HepG2 (cell line): ENCODE measurements around the gene NOP14. TPM values are rescaled to one million over a fixed set of nuclear protein-coding genes. Genes with fewer than 3 reads are reported as not detected.

Source experiments
- ATAC-seq: fragments of 200-7000 bp; cut with Tn5 transposase; 3 replicates; pipeline ENCODE4 v1.9.1; 2020; ENCODE audit warnings: mild to moderate bottlenecking, moderate library complexity
- BruUV-seq: library from RNA; stranded (reverse); fragments of 400-500 nt; replicated peaks from 2 replicates; lab custom pipeline; 2021; lab: Mats Ljungman, UMichigan
- CTCF ChIA-PET: fragments of 300-600 bp; formaldehyde crosslinking; extraction: SDS; loops from one replicate; lab custom pipeline; 2021; ENCODE audit warnings: low total read pairs, inconsistent platforms, low intra/inter-chr PET ratio; lab: Yijun Ruan, JAX
- POLR2A ChIA-PET: fragments of 350-600 bp; sonication (Branson Sonifier 250); formaldehyde crosslinking; loops from one replicate; lab custom pipeline; 2020; ENCODE audit warnings: antibody characterized with exemption, inconsistent platforms; lab: Yijun Ruan, JAX
- DNase-seq: peaks from one replicate; pipeline ENCODE4 v3.0.0-alpha.2; 2015; ENCODE audit warnings: low spot score
- FAIRE-seq: peaks from 3 replicates; lab custom pipeline; 2011; peaks lifted over from hg19 to GRCh38; lab: Jason Lieb, UNC
- H2AFZ ChIP-seq: one replicate; pipeline ENCODE4 v1.6.1; 2011; ENCODE audit warnings: low read length, inconsistent platforms
- H3K27ac ChIP-seq: fragments of 300-600 bp; 3 replicates; pipeline ENCODE4 v1.8.0; 2011; ENCODE audit warnings: mixed run types, mild to moderate bottlenecking, mixed read lengths, low read length, inconsistent platforms; ENCODE audit not compliant: insufficient read depth; ENCODE audit errors: extremely low read length
- H3K27me3 ChIP-seq, 2 experiments: fragments of 200-600 bp in 1 of 2; 2 replicates in 1 of 2; 3 replicates in 1 of 2; pipeline versions ENCODE4 v1.6.0 to v1.8.0; 2011; ENCODE audit warnings: low read length in 2 of 2, mild to moderate bottlenecking in 2 of 2, moderate library complexity in 2 of 2, inconsistent platforms in 1 of 2; ENCODE audit not compliant: insufficient read depth in 2 of 2, control insufficient read depth in 1 of 2
- H3K36me3 ChIP-seq, 2 experiments: fragments of 200-600 bp in 1 of 2; replicated peaks in 1 of 2; 2 replicates in 1 of 2; 3 replicates in 1 of 2; pipeline versions ENCODE4 v1.5.1 to v1.8.0; 2011; ENCODE audit warnings: low read length in 2 of 2, inconsistent platforms in 1 of 2; ENCODE audit not compliant: insufficient read depth in 2 of 2, control insufficient read depth in 1 of 2
- H3K4me1 ChIP-seq: 2 replicates; pipeline ENCODE4 v1.5.1; 2012; ENCODE audit warnings: low read length, inconsistent platforms; ENCODE audit not compliant: insufficient read depth
- H3K4me2 ChIP-seq: 2 replicates; pipeline ENCODE4 v1.6.0; 2011; ENCODE audit warnings: low read depth, low read length, inconsistent platforms
- H3K4me3 ChIP-seq, 3 experiments: fragments of 200-600 bp in 1 of 3; sonication (generic), shearing (Covaris generic) in 1 of 3; replicated peaks in 1 of 3; 2 replicates each; pipeline ENCODE4 v1.5.1; 2011 to 2016; ENCODE audit warnings: low read length in 3 of 3, inconsistent platforms in 2 of 3, low read depth in 2 of 3, mild to moderate bottlenecking in 2 of 3, control low read depth in 1 of 3, mixed read lengths in 1 of 3; ENCODE audit not compliant: insufficient read depth in 1 of 3
- H3K79me2 ChIP-seq: one replicate; pipeline ENCODE4 v1.6.1; 2011; ENCODE audit warnings: low read length, inconsistent platforms; ENCODE audit not compliant: insufficient read depth
- H3K9ac ChIP-seq: 2 replicates; pipeline ENCODE4 v1.6.0; 2011; ENCODE audit warnings: mild to moderate bottlenecking, low read depth, low read length, inconsistent platforms; ENCODE audit not compliant: insufficient read depth
- H3K9me3 ChIP-seq: 2 replicates; pipeline ENCODE4 v1.5.1; 2012; ENCODE audit warnings: mild to moderate bottlenecking, low read length
- H4K20me1 ChIP-seq: 2 replicates; pipeline ENCODE4 v1.6.0; 2011; ENCODE audit warnings: inconsistent platforms, mild to moderate bottlenecking, low read length, moderate library complexity; ENCODE audit not compliant: insufficient read depth
- CENPBD1 ChIP-seq: sonication (generic); formaldehyde crosslinking; IDR thresholded peaks from 2 replicates; pipeline ENCODE4 v1.8.0; 2022; ENCODE audit warnings: missing genetic modification reagents, low read depth, mild to moderate bottlenecking, borderline replicate concordance
- HIC2 ChIP-seq: sonication (generic); formaldehyde crosslinking; IDR thresholded peaks from 2 replicates; pipeline ENCODE4 v1.9.0; 2022; ENCODE audit warnings: low read depth, missing genetic modification reagents
- KLF12 ChIP-seq: sonication (generic); formaldehyde crosslinking; IDR thresholded peaks from 2 replicates; pipeline ENCODE4 v1.4.0; 2020; ENCODE audit warnings: missing genetic modification reagents, borderline replicate concordance
- MAX ChIP-seq: IDR thresholded peaks from 2 replicates; pipeline ENCODE4 v1.6.1; 2012; ENCODE audit warnings: inconsistent platforms
- PLRG1 ChIP-seq: fragments of 450-650 bp; conservative IDR thresholded peaks from 2 replicates; pipeline ENCODE4 v1.6.1; 2016
- PRPF4 ChIP-seq: fragments of 200-400 bp; formaldehyde crosslinking; IDR thresholded peaks from 2 replicates; pipeline ENCODE4 v1.6.1; 2016; ENCODE audit warnings: low read length, low read depth; ENCODE audit not compliant: poor library complexity, severe bottlenecking
- RBFOX2 ChIP-seq: fragments of 200-400 bp; formaldehyde crosslinking; IDR thresholded peaks from 2 replicates; pipeline ENCODE4 v1.6.1; 2017; ENCODE audit warnings: low read depth, mild to moderate bottlenecking, low read length
- RNF2 ChIP-seq: fragments of 450-650 bp; conservative IDR thresholded peaks from 2 replicates; pipeline ENCODE4 v1.6.1; 2016; ENCODE audit warnings: low read depth
- SNAI1 ChIP-seq: sonication (generic); formaldehyde crosslinking; IDR thresholded peaks from 2 replicates; pipeline ENCODE4 v1.5.0; 2020; ENCODE audit warnings: mild to moderate bottlenecking, missing genetic modification reagents, borderline replicate concordance
- ZNF121 ChIP-seq: sonication (generic); formaldehyde crosslinking; IDR thresholded peaks from 2 replicates; pipeline ENCODE4 v1.5.0; 2020; ENCODE audit warnings: mild to moderate bottlenecking, missing genetic modification reagents
- ZNF770 ChIP-seq: sonication (generic); formaldehyde crosslinking; IDR thresholded peaks from 2 replicates; pipeline ENCODE4 v1.5.0; 2020; ENCODE audit warnings: mild to moderate bottlenecking, missing genetic modification reagents
- WGBS: methylation state at CpG from one replicate; pipeline ENCODE4 v1.1.6; 2017; ENCODE audit warnings: low lambda C conversion rate; 5-methylcytosine and 5-hydroxymethylcytosine counted together
- in situ Hi-C: cut with HindIII; loops from 2 replicates; pipeline ENCODE4 v1.10.0; 2017; ENCODE audit warnings: low pct_unique_long_range_greater_than_20kb; ENCODE audit not compliant: extremely low pct_ligation_motif_present
- intact Hi-C: fragments of 100-400 bp; cut with micrococcal nuclease; formaldehyde crosslinking; loops from one replicate; pipeline ENCODE4 v1.10.0; 2022; ENCODE audit not compliant: unreplicated experiment
- polyA plus RNA-seq, 8 experiments: library from polyadenylated mRNA; depleted of rRNA in 3 of 8; stranded (reverse) in 7 of 8; unstranded in 1 of 8; fragments of >200 nt; fragmentation: Illumina TruSeq in 4 of 8; extraction: Trizol in 4 of 8; gene quantifications; 2 replicates each; pipeline versions ENCODE4 v1.2.1 to v1.2.3, GENCODE V29; 2011 to 2016; ENCODE audit warnings: low read depth in 4 of 8, missing spikeins in 1 of 8, mixed read lengths in 1 of 8; ENCODE audit not compliant: insufficient read depth in 1 of 8
- total RNA-seq, 5 experiments: library from RNA; depleted of rRNA; stranded (reverse); fragments of >200 nt; fragmentation: Illumina TruSeq; extraction: Trizol; gene quantifications; 2 replicates each; pipeline ENCODE4 v1.2.3, GENCODE V29; 2016; ENCODE audit warnings: low read depth in 1 of 5

Gene NOP14
- total and polyA plus RNA-seq, 2 of the 13 experiments (the other 11 are each of a cell fraction or from before 2014, with no cell fraction given) = 6.9 to 47.9 TPM

- no TSS peak for BruUV-seq
- H2AFZ ChIP-seq = no peak overlapping the region
- no peak overlapping the region for H3K9ac ChIP-seq
- no peak for DNase-seq
- H3K4me3 ChIP-seq = no peak overlapping the region
- H4K20me1 ChIP-seq = no peaks in the 10 kb centered on the region
- POLR2A ChIA-PET = no interaction called here
- intact Hi-C loops (no loop called here), in situ Hi-C loops (no loop called here)
- 100% methylated on average over 2 of the region's 2 CpGs for WGBS
- H3K27me3 ChIP-seq = no peaks in the 10 kb centered on the region
- H3K79me2 ChIP-seq = no peaks in the 10 kb centered on the region
- peaks cover 42 to 85% of the 10 kb centered on the region in 2 experiments for H3K36me3 ChIP-seq
- no peak overlapping the region for H3K4me2 ChIP-seq
- H3K27ac ChIP-seq = no peak overlapping the region
- TF ChIP-seq ZNF770 (no peak), MAX (no peak)
- CTCF ChIA-PET = no interaction called here
- peaks cover 1% of the 10 kb centered on the region for H3K4me1 ChIP-seq
- no peak for FAIRE-seq
- ATAC-seq = no peak
- H3K9me3 ChIP-seq = no peaks in the 10 kb centered on the region
Measured at GRCh38 chr4:2902126-2902525, 61.1 kb downstream of the NOP14 start.

GRCh38 chr4:2901186-2901585 is 62.0 kb downstream of the NOP14 start:
- intact Hi-C loops = no loop called here
- Histone ChIP-seq H4K20me1 (no peaks in the 10 kb centered on the region), H3K9me3 (no peaks in the 10 kb centered on the region), H3K4me3 (no peak overlapping the region), H3K4me2 (no peak overlapping the region), H3K27ac (no peak overlapping the region), H3K9ac (no peak overlapping the region), H2AFZ (no peak overlapping the region), H3K79me2 (no peaks in the 10 kb centered on the region), H3K27me3 (no peaks in the 10 kb centered on the region), H3K4me1 (no peaks in the 10 kb centered on the region), H3K36me3 (peaks cover 42 to 91% of the 10 kb centered on the region in 2 experiments)
- WGBS = 93% methylated on average over 3 of the region's 3 CpGs
- in situ Hi-C loops = no loop called here
- FAIRE-seq (no peak), DNase-seq (no peak), ATAC-seq (no peak)
- ChIA-PET CTCF (no interaction called here), POLR2A (no interaction called here)
- BruUV-seq = no TSS peak
- no peak for TF ChIP-seq RNF2
- no peak for TF ChIP-seq PRPF4
- no peak for TF ChIP-seq ZNF121
- TF ChIP-seq KLF12 (CRISPR knock-in tag) = no peak
- TF ChIP-seq CENPBD1 (CRISPR knock-in tag) = no peak
- TF ChIP-seq SNAI1 (CRISPR knock-in tag) = no peak
- no peak for TF ChIP-seq RBFOX2
- no peak for TF ChIP-seq PLRG1
- no peak for TF ChIP-seq HIC2 (CRISPR knock-in tag)
- no peak for TF ChIP-seq MAX
